GM18517 (cell line): ENCODE measurements around the gene NIPSNAP2.
"Not testable (repeated sequence)": the region's sequence is repeated elsewhere in the genome, so short reads cannot be mapped to it uniquely, and the experiment has no call there.

Experiments used
- ATAC-seq: cut with Tn5 transposase; IDR thresholded peaks from one replicate; pipeline ENCODE4 v1.9.1; 2021; ENCODE audit warnings: mild to moderate bottlenecking, moderate library complexity; ENCODE audit not compliant: unreplicated experiment

Gene NIPSNAP2

GRCh38 chr7:56046721-56047445 lies 82.5 kb downstream of the NIPSNAP2 start:
- ATAC-seq, result no peak

- ATAC-seq, result not testable (repeated sequence)
These were observed 83.2 kb downstream of the NIPSNAP2 start for GRCh38 chr7:56047446-56048116.

DNA sequence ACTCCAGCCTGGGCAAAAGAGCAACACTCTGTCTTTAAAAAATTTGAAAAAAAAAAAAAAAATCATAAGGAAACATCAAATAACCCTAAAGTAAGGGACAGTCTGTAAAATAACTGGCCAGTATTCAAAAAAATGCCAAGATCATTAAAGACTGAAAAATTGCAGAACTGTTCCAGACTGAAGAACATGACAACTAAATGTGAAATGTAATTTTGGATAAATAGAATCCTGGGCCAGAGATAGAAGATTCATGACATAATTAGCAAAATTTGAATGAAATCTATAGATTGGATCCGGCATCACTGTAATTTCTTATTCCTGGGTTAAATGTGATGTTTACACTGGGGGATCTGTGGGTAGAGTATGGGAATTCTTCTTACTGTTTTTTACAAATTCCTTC lies 83.9 kb downstream of the NIPSNAP2 start:
- ATAC-seq, result no peak

DNA sequence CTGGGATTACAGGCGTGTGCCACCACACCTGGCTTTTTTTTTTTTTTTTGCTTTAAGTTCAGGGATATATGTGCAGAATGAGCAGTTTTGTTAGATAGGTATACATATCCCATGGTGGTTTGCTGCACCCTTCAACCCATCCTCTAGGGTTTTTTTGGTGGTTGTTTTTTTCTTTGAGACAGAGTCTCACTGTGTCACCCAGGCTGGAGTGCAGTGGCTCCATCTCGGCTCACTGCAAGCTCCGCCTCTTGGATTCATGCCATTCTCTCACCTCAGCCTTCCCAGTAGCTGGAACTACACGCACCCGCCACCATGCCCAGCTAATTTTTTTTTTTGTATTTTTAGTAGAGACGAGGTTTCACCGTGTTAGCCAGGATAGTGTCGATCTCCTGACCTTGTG lies 84.4 kb downstream of the NIPSNAP2 start:
- ATAC-seq, result not testable (repeated sequence)
